ENCODE measurements around the gene ENTPD6. TPM values are rescaled to one million over a fixed set of nuclear protein-coding genes. Genes with fewer than 3 reads are reported as not detected.
"Not testable (repeated sequence)": the region's sequence is repeated elsewhere in the genome, so short reads cannot be mapped to it uniquely, and the experiment has no call there.

ENTPD6 gene
- total and polyA plus RNA-seq, 12 donors: 30.9 to 260 (median 107) TPM

DNA sequence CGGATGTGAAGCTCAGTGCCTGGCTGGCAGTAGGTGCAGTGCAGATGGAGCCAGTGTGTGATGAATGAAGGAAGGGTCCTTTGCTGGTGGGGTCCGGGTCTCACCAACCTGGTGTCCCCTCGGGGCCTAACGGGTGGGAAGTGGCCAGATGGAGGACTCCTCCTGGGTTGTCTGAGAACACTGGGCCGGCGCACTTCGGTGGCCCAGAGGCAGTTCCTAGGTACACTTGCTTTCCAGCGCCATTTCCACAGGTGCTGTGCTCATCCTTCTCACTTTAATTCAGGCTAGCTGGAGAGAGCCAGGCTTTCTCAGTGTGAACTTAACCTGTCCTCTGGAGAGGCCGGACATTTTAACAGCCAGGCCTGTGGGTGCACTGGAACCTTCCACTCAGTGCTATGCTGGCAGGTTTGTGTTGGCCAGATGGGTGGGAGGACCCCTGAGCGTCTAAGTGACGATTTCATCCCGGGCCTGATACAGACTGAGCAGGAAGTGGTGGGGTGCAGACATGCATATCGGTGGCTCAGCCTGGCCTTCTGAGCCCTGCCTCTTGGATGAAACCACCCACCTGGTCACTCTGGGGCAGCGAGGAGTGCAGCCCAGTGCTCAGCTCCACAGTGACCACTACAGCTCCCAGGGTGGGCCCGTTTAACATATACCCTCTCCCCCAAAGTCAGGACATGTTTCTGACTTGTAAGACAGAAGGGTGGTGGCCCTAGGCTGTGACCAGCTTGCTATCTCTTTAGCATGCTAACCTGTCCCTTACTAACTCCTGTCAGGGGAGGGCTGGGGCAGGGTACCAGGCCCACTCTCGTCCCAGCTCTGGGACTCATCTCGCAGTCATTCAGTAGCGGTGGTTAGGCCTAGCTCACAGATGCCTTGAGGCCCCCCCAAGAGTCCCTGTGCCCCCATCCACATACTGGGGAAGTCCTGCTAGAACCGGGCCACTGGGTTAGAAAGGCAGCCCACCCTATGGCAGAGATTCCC lies 44.2 kb downstream of the ENTPD6 start:
- Histone ChIP-seq H3K36me3 (replicated peaks in 1 of 2) (no peaks in the 10 kb centered on the region), H3K4me3 (no peak overlapping the region), H3K27me3 (no peaks in the 10 kb centered on the region), H3K9me3 (replicated peaks in 1 of 3) (no peaks in the 10 kb centered on the region), H3K4me1 (replicated peaks in 1 of 2) (peaks cover 0 to 8% of the 10 kb centered on the region in 2 donors), H3K27ac (no peak overlapping the region)
- 88 to 95% (median 92%) methylated on average over 7 to 19 of the region's 19 CpGs for WGBS, 4 donors
- intact Hi-C loops (cut with DNase I): no loop called here
- TF ChIP-seq POLR2A (IDR thresholded peaks at IDR 0.05) (no peak), CTCF (IDR thresholded peaks at IDR 0.05) (no peak)
- DNase-seq: peak in 2 of 7 donors; percentile 12 to 45

DNA sequence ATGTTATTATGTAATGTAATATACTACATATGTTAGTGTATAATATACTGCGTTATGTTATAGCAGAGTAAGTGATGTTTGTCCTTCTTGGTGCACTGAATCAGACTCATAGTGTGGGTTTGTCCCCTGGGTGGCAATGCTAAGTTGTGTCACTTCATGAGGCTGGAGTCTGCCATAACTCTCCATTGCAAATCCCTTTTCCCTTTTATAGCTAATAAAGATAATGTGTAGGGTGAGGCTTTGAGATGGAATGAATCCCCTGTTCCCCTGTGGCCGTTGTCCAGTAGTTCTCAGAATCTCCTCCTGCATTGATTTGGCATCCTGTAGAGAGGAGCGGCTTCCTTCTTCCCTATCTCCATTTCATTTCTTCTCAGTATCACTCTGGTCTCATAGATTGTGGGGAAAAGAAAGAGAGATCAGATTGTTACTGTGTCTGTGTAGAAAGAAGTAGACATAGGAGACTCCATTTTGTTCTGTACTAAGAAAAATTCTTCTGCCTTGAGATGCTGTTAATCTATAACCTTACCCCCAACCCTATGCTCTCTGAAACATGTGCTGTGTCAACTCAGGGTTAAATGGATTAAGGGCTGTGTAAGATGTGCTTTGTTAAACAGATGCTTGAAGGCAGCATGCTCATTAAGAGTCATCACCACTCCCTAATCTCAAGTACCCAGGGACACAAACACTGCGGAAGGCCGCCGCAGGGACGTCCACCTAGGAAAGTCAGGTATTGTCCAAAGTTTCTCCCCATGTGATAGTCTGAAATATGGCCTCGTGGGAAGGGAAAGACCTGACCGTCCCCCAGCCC lies 45.5 kb downstream of the ENTPD6 start:
- H3K4me3 ChIP-seq; H3K9me3 ChIP-seq (replicated peaks in 1 of 3); intact Hi-C loops (cut with DNase I); H3K36me3 ChIP-seq (replicated peaks in 1 of 2); H3K27me3 ChIP-seq; H3K4me1 ChIP-seq (replicated peaks in 1 of 2); H3K27ac ChIP-seq: not testable (repeated sequence)
- DNase-seq: peak in 1 of 7 donors; percentile 28
- WGBS, 4 donors: 74 to 79% (median 76%) methylated on average over 9 of the region's 9 CpGs

GRCh38 chr20:25241659-25241955 lies 46.1 kb downstream of the ENTPD6 start:
- H3K27me3 ChIP-seq; H3K4me3 ChIP-seq; H3K36me3 ChIP-seq (replicated peaks in 1 of 2); H3K27ac ChIP-seq; H3K4me1 ChIP-seq (replicated peaks in 1 of 2); intact Hi-C loops (cut with DNase I); H3K9me3 ChIP-seq (replicated peaks in 1 of 3): not testable (repeated sequence)
- DNase-seq: peak in 1 of 7 donors; percentile 13
- WGBS, 4 donors: 39 to 76% (median 55%) methylated on average over 2 to 4 of the region's 4 CpGs

GRCh38 chr20:25242231-25242630 lies 46.7 kb downstream of the ENTPD6 start:
- H3K27me3 ChIP-seq: no peaks in the 10 kb centered on the region
- TF ChIP-seq CTCF (IDR thresholded peaks at IDR 0.05) (no peak), POLR2A (IDR thresholded peaks at IDR 0.05) (no peak)
- WGBS, 4 donors: 84 to 87% (median 85%) methylated on average over 10 of the region's 10 CpGs
- peaks cover 0 to 16% of the 10 kb centered on the region in 2 donors for H3K4me1 ChIP-seq (replicated peaks in 1 of 2)
- H3K36me3 ChIP-seq (replicated peaks in 1 of 2): no peaks in the 10 kb centered on the region
- H3K27ac ChIP-seq: no peak overlapping the region
- H3K9me3 ChIP-seq (replicated peaks in 1 of 3): no peaks in the 10 kb centered on the region
- intact Hi-C loops (cut with DNase I): no loop called here
- no peak overlapping the region for H3K4me3 ChIP-seq
- peak in 1 of 7 donors; percentile 53 for DNase-seq

DNA sequence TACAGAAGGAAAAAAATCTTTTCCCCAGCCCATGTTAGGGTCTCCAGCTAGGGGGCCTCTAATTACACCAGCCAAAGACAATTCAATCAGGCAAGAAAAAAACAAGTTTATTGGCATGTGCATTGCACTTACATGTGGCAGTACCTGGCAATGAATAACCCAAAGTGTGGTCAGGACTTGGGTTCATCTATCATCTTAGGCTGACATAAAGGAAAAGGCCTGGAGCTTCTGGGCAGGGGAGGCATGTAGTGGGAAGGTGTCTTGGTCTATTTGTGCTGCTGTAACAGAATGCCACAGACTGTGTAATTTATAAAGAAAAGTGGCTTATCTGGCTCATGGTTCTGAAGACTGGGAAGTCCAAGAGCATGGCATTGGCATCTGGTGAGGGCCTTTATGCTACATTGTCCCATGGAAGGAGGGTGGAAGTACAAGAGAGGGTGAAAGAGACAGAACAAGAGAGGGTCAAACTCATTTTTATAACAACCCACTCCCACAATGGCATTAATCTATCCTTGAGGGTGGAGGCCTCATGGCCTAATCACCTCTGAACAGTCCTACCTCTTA lies 48.0 kb downstream of the ENTPD6 start:
- Histone ChIP-seq H3K4me1 (replicated peaks in 1 of 2) (peaks cover under 1 to 8% of the 10 kb centered on the region in 2 donors), H3K27ac (no peak overlapping the region), H3K27me3 (no peaks in the 10 kb centered on the region), H3K9me3 (replicated peaks in 1 of 3) (no peaks in the 10 kb centered on the region), H3K4me3 (no peak overlapping the region), H3K36me3 (replicated peaks in 1 of 2) (no peaks in the 10 kb centered on the region)
- no peak for TF ChIP-seq POLR2A (IDR thresholded peaks at IDR 0.05)
- no peak for TF ChIP-seq CTCF (IDR thresholded peaks at IDR 0.05)
- DNase-seq: peak in 1 of 7 donors; percentile 10
- intact Hi-C loops (cut with DNase I): no loop called here
